ENCODE data around the gene HECTD2. TPM values are rescaled to one million over a fixed set of nuclear protein-coding genes. Genes with fewer than 3 reads are reported as not detected.
A peak's percentile ranks its signal among the peaks of the same experiment; 100 is the strongest.
"Not testable (repeated sequence)": the region's sequence is repeated elsewhere in the genome, so short reads cannot be mapped to it uniquely, and the experiment has no call there.

Gene HECTD2
- total RNA-seq, 4 donors from 2014 or later = 20.6 to 41.9 (median 25.8) TPM

GRCh38 chr10:91435241-91435640 lies 25.1 kb downstream of the HECTD2 start:
- no peaks in the 10 kb centered on the region for H3K27me3 ChIP-seq
- 100% methylated on average over 2 of the region's 2 CpGs; no CpG with 5 or more reads in 1 of the 2 donors for WGBS, 2 donors (ENCODE audit: low coverage in 1 of 2)
- no peak overlapping the region for H3K27ac ChIP-seq
- peaks cover 0 to 27% of the 10 kb centered on the region in 2 donors for H3K36me3 ChIP-seq
- peaks cover 0 to 28% (median 3%) of the 10 kb centered on the region in 3 donors for H3K4me1 ChIP-seq
- H3K9me3 ChIP-seq = no peaks in the 10 kb centered on the region
- no peak for TF ChIP-seq EP300 (IDR thresholded peaks at IDR 0.05)
- no peak for TF ChIP-seq CTCF (IDR thresholded peaks at IDR 0.05)
- no peak for TF ChIP-seq POLR2A (IDR thresholded peaks at IDR 0.05)
- no peak for TF ChIP-seq POLR2AphosphoS5 (IDR thresholded peaks at IDR 0.05)
- ATAC-seq = no peak
- no peak overlapping the region for H3K4me3 ChIP-seq

- not testable (repeated sequence) for H3K9me3 ChIP-seq, H3K4me3 ChIP-seq, H3K27ac ChIP-seq, H3K27me3 ChIP-seq, ATAC-seq
- WGBS, 2 donors (ENCODE audit: low coverage in 1 of 2) = 96 to 100% methylated on average over 2 of the region's 2 CpGs
- Histone ChIP-seq H3K4me1 (peaks cover 0 to 18% (median 3%) of the 10 kb centered on the region in 3 donors), H3K36me3 (peaks cover 0 to 27% of the 10 kb centered on the region in 2 donors)
These were observed 28.1 kb downstream of the HECTD2 start for GRCh38 chr10:91438228-91438627.

GRCh38 chr10:91444211-91445182 lies 34.4 kb downstream of the HECTD2 start:
- WGBS, 2 donors (ENCODE audit: low coverage in 1 of 2) = 31 to 33% methylated on average over 6 of the region's 6 CpGs
- ATAC-seq = no peak
- H3K36me3 ChIP-seq = peaks cover 0 to 4% of the 10 kb centered on the region in 2 donors
- no peaks in the 10 kb centered on the region for H3K27me3 ChIP-seq
- peak overlapping the region in 1 of 4 donors; percentile 10 for H3K27ac ChIP-seq
- TF ChIP-seq POLR2A (IDR thresholded peaks at IDR 0.05) (no peak), CTCF (IDR thresholded peaks at IDR 0.05) (no peak)
- peaks cover 0 to 19% (median 0%) of the 10 kb centered on the region in 3 donors for H3K4me1 ChIP-seq
- H3K4me3 ChIP-seq = no peak overlapping the region
- H3K9me3 ChIP-seq = no peaks in the 10 kb centered on the region

GRCh38 chr10:91452063-91452462 lies 41.9 kb downstream of the HECTD2 start:
- H3K4me1 ChIP-seq = no peaks in the 10 kb centered on the region
- no peak for ATAC-seq
- no peak overlapping the region for H3K4me3 ChIP-seq
- H3K36me3 ChIP-seq = no peaks in the 10 kb centered on the region
- H3K27me3 ChIP-seq = no peaks in the 10 kb centered on the region
- TF ChIP-seq POLR2A (IDR thresholded peaks at IDR 0.05) (no peak), CTCF (IDR thresholded peaks at IDR 0.05) (no peak), EP300 (IDR thresholded peaks at IDR 0.05) (no peak), POLR2AphosphoS5 (IDR thresholded peaks at IDR 0.05) (no peak)
- H3K27ac ChIP-seq = no peak overlapping the region
- H3K9me3 ChIP-seq = peaks cover 0 to 47% (median 0%) of the 10 kb centered on the region in 3 donors

- H3K4me1 ChIP-seq = no peaks in the 10 kb centered on the region
- no peak for ATAC-seq
- TF ChIP-seq EP300 (IDR thresholded peaks at IDR 0.05) (no peak), CTCF (IDR thresholded peaks at IDR 0.05) (no peak), POLR2A (IDR thresholded peaks at IDR 0.05) (no peak), POLR2AphosphoS5 (IDR thresholded peaks at IDR 0.05) (no peak)
- no peak overlapping the region for H3K27ac ChIP-seq
- H3K36me3 ChIP-seq = no peaks in the 10 kb centered on the region
- peaks cover 0 to 47% (median 0%) of the 10 kb centered on the region in 3 donors for H3K9me3 ChIP-seq
- H3K4me3 ChIP-seq = no peak overlapping the region
- H3K27me3 ChIP-seq = no peaks in the 10 kb centered on the region
These were observed 43.4 kb downstream of the HECTD2 start for GRCh38 chr10:91453535-91453934.

- peaks cover 0 to 47% (median 0%) of the 10 kb centered on the region in 3 donors for H3K9me3 ChIP-seq
- not testable (repeated sequence) for H3K4me1 ChIP-seq, H3K27me3 ChIP-seq, H3K4me3 ChIP-seq, ATAC-seq, H3K27ac ChIP-seq, H3K36me3 ChIP-seq
- WGBS, 2 donors (ENCODE audit: low coverage in 1 of 2) = 78 to 100% methylated on average over 1 of the region's 1 CpG
These were observed 45.0 kb downstream of the HECTD2 start for GRCh38 chr10:91455135-91455534.
